Ovary (tissue), 9 donors: ENCODE measurements around the gene ACE. TPM values are rescaled to one million over a fixed set of nuclear protein-coding genes. Genes with fewer than 3 reads are reported as not detected.

Experiments
- DNase-seq, 5 donors: peaks; one replicate each; pipeline ENCODE4 v3.0.0-alpha.2; 2019 to 2020
- H3K27ac ChIP-seq, 2 donors: fragments of 200-600 bp; one replicate each; pipeline versions ENCODE4 v1.5.1 to v1.8.0; 2019 to 2022
- H3K27me3 ChIP-seq: fragments of 200-600 bp; one replicate; pipeline ENCODE4 v1.8.0; 2022
- H3K36me3 ChIP-seq: fragments of 200-600 bp; sonication (generic); one replicate; pipeline ENCODE4 v1.5.1; 2019
- H3K4me1 ChIP-seq: one replicate; pipeline ENCODE4 v1.8.1; 2013; ENCODE audit warnings: mild to moderate bottlenecking, moderate library complexity; ENCODE audit not compliant: insufficient read depth
- H3K4me3 ChIP-seq: fragments of 200-600 bp; sonication (generic); one replicate; pipeline ENCODE4 v1.5.1; 2017
- H3K9me3 ChIP-seq, 2 donors: fragments of 200-600 bp in 1 of 2; sonication (generic) in 1 of 2; one replicate each; pipeline versions ENCODE4 v1.5.1 to v1.8.1; 2013 to 2019; ENCODE audit warnings: mild to moderate bottlenecking in 1 of 2, moderate library complexity in 1 of 2
- CTCF ChIP-seq, 3 donors: fragments of 450-650 bp in 2 of 3; fragments of 200-600 bp in 1 of 3; IDR thresholded peaks; one replicate each; pipeline versions ENCODE4 v1.5.1 to v1.8.0; 2016 to 2022; ENCODE audit warnings: antibody characterized with exemption in 3 of 3, mild to moderate bottlenecking in 1 of 3
- EP300 ChIP-seq: sonication (generic); formaldehyde crosslinking; IDR thresholded peaks from one replicate; pipeline ENCODE4 v1.6.1; 2017; ENCODE audit warnings: antibody characterized with exemption
- POLR2A ChIP-seq: fragments of 450-650 bp; IDR thresholded peaks from one replicate; pipeline ENCODE4 v1.6.1; 2017; ENCODE audit warnings: antibody characterized with exemption, mild to moderate bottlenecking, moderate library complexity
- WGBS, 3 donors: extraction: QIAGEN DNeasy Blood & Tissue Kit in 1 of 3; methylation state at CpG; one replicate each; pipeline versions ENCODE4 v1.1.5 to v1.1.7; 2013 to 2017; 5-methylcytosine and 5-hydroxymethylcytosine counted together
- intact Hi-C, 4 donors: fragments of 100-400 bp; cut with DNase I; formaldehyde crosslinking; loops; one replicate each; pipeline versions ENCODE4 v1.11.0 to v1.15.1; 2022 to 2023
- polyA plus RNA-seq, 2 donors: library from polyadenylated mRNA; stranded (reverse); fragments of 200-250 nt in 1 of 2; fragments of 350-450 nt in 1 of 2; fragmentation: Illumina TruSeq in 1 of 2; extraction: RNeasy Lipid Tissue Mini Kit (QIAGEN cat#74804) in 1 of 2; gene quantifications; one replicate each; pipeline ENCODE4 v1.2.3, GENCODE V29; 2013 to 2014
- total RNA-seq, 7 donors: library from RNA; depleted of rRNA in 2 of 7; stranded (reverse); fragments of >200 nt in 2 of 7; fragmentation: NEBNext Ultra II Directional in 3 of 7; extraction: Animal tissue kit (Norgen Biotek cat#: 25700) in 3 of 7; gene quantifications; one replicate each; pipeline versions ENCODE4 v1.1.0 to v1.2.4, GENCODE V29; 2016 to 2023
- donor health status: DM: no; HTN: no; CAD: no; lungs with moderate emphysema.
- donor health status: DM: no; HTN: no; CAD: no.
- donor health status: Bipolar disorder and iron deficiency.
- donor health status: DM: yes; HTN: yes; CAD: no.
- donor health status: DM: no; HTN: no; CAD: no.
- donor health status: DM: yes; HTN: yes; CAD: no.

ACE gene
- total and polyA plus RNA-seq, 9 donors = 2.9 to 8.1 (median 5.1) TPM

- Histone ChIP-seq H3K27me3 (no peaks in the 10 kb centered on the region), H3K4me3 (no peak overlapping the region), H3K4me1 (peaks cover 16% of the 10 kb centered on the region), H3K36me3 (no peaks in the 10 kb centered on the region), H3K9me3 (no peaks in the 10 kb centered on the region), H3K27ac (no peak overlapping the region)
- no peak for TF ChIP-seq CTCF (IDR thresholded peaks at IDR 0.05)
- TF ChIP-seq EP300 = no peak
- TF ChIP-seq POLR2A = no peak
- DNase-seq = no peak
- intact Hi-C loops = loop anchor here in 1 of 4 donors (5.0 kb wide), 1 partner anchor 38 kb away; no protein-coding TSS in a partner anchor
- WGBS, 3 donors = 80 to 82% (median 81%) methylated on average over 28 of the region's 28 CpGs
Measured at GRCh38 chr17:63475491-63476412, 1.1 kb upstream of the ACE start.

GRCh38 chr17:63476459-63476853 is 405 bp upstream of the ACE start:
- WGBS, 3 donors = 3 to 20% (median 9%) methylated on average over 7 to 36 of the region's 36 CpGs
- H3K4me3 ChIP-seq = peak overlapping the region; percentile 29
- no peak overlapping the region for H3K27ac ChIP-seq
- no peaks in the 10 kb centered on the region for H3K27me3 ChIP-seq
- TF ChIP-seq CTCF (IDR thresholded peaks at IDR 0.05) = no peak
- H3K9me3 ChIP-seq = no peaks in the 10 kb centered on the region
- no peaks in the 10 kb centered on the region for H3K36me3 ChIP-seq
- DNase-seq = peak in 1 of 5 donors; percentile 41
- intact Hi-C loops = loop anchor here in 1 of 4 donors (5.0 kb wide), 1 partner anchor 39 kb away; no protein-coding TSS in a partner anchor
- H3K4me1 ChIP-seq = peaks cover 16% of the 10 kb centered on the region

- Histone ChIP-seq H3K27ac (no peak overlapping the region), H3K36me3 (no peaks in the 10 kb centered on the region), H3K4me3 (peak overlapping the region; percentile 29), H3K27me3 (no peaks in the 10 kb centered on the region), H3K4me1 (peaks cover 16% of the 10 kb centered on the region), H3K9me3 (no peaks in the 10 kb centered on the region)
- no peak for DNase-seq
- intact Hi-C loops = loop anchor here in 1 of 4 donors (5.0 kb wide), 1 partner anchor 40 kb away; no protein-coding TSS in a partner anchor
- TF ChIP-seq POLR2A (no peak), EP300 (no peak), CTCF (IDR thresholded peaks at IDR 0.05) (no peak)
- 5 to 7% (median 6%) methylated on average over 35 to 44 of the region's 44 CpGs for WGBS, 3 donors
Measured at GRCh38 chr17:63477480-63478440, 899 bp downstream of the ACE start.

GRCh38 chr17:63478814-63479494 is 2.1 kb downstream of the ACE start:
- WGBS, 3 donors = 41 to 45% (median 41%) methylated on average over 16 of the region's 16 CpGs
- no peaks in the 10 kb centered on the region for H3K9me3 ChIP-seq
- intact Hi-C loops = loop anchor here in 1 of 4 donors (5.0 kb wide), 1 partner anchor 42 kb away; no protein-coding TSS in a partner anchor
- no peak overlapping the region for H3K27ac ChIP-seq
- peaks cover 16% of the 10 kb centered on the region for H3K4me1 ChIP-seq
- no peaks in the 10 kb centered on the region for H3K27me3 ChIP-seq
- no peak for TF ChIP-seq POLR2A
- no peak for TF ChIP-seq EP300
- peak in 2 of 3 donors; percentile 40 to 46 for TF ChIP-seq CTCF (IDR thresholded peaks at IDR 0.05)
- H3K36me3 ChIP-seq = no peaks in the 10 kb centered on the region
- DNase-seq = peak; percentile 60 to 75 (median 68)
- H3K4me3 ChIP-seq = no peak overlapping the region
